Embryonic facial prominence (tissue), 1 donor: ENCODE data around the gene ADAMTSL1.

Source experiments
- DNase-seq: peaks from one replicate; pipeline ENCODE4 v3.0.0-alpha.2; 2016; ENCODE audit errors: extremely low spot score

ADAMTSL1 gene

DNA sequence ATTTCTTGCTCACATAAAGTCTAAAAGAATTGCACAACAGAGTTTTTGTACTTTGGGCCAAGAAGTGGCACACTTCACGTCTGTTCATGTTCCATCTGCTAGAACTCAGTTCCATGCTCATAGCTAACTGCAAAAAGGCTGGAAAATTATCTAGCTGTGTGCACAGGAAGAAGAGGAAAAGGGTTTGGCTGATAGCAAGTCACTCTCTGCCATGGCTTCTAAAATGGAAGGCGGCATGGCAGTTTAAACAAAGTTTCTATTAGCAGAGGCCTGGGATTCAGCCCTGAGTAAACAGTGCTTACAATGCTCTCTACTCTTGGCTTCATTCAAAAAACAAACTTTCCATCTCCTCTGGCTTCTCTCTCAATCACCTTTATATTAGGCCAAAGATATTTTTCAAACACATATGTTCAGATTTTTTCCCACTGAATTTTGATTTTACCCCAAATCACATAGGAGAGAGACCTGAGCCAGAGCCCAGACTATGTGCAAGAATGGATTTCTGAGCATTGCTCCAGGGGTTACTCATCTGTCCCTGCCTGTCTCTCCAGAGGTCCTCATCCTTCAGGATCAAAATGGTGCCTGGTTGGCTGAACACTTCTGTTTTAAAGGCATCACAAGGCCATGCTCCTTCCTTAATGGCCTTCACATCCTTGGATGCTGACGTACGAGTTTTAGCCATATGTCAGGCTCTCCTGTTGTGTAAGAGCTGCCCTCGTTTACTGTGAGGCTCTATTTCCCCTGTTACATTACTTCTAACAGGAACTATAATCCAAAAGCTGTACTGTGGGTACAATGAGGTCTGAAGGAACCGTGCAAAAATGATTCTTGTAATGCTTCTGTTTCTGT lies 332.5 kb downstream of the ADAMTSL1 start:
- no peak for DNase-seq

GRCh38 chr9:18810581-18810980 lies 336.6 kb downstream of the ADAMTSL1 start:
- DNase-seq: no peak

DNA sequence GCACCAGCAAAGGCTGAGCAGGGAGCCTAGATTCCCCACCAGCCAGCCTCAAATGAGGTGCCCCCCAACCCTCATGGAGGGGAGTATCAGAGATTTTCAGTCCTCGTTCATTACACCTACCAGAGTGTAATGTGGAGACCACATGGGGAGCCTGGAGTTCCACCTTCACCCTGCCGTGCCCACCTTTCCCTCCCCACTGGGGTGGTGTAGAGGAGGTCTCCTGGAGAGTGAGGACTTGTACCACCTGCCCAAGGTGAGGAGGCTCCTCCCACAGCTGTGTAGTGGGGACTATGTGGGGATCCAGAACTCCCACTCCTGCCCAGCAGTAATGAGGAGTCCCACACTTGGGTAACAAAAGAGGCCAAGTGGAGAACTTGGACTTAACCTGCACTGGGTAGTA lies 337.2 kb downstream of the ADAMTSL1 start:
- no peak for DNase-seq

GRCh38 chr9:18819418-18819817 lies 345.5 kb downstream of the ADAMTSL1 start:
- no peak for DNase-seq

DNA sequence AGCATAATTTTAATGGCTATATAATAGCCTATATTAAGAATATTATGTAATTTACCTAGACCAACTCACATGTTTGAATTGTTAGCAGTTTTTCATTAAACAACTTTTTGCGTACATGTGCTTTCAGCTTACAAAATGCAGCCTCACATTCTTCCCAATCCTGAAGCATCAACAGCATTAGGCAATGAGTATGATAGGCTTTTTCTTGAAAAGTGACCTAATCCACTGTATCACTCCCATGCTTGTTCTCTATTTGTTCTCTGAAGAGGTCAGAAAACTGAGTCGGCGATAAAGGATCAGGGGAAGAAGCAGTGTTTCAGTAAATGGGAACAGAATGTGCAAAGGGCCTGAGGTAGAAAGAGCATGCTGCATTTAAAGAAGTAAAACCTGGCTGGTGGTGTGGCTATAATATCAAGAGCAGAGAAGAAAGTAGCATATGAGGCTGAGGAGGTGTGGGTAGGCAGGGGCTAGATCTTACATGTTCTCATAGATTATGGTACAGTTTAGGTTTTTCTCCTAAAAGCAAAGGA lies 346.7 kb downstream of the ADAMTSL1 start:
- no peak for DNase-seq

GRCh38 chr9:18821788-18822187 lies 347.8 kb downstream of the ADAMTSL1 start:
- no peak for DNase-seq

- DNase-seq: no peak
These were observed 348.9 kb downstream of the ADAMTSL1 start for GRCh38 chr9:18822850-18823249.

DNA sequence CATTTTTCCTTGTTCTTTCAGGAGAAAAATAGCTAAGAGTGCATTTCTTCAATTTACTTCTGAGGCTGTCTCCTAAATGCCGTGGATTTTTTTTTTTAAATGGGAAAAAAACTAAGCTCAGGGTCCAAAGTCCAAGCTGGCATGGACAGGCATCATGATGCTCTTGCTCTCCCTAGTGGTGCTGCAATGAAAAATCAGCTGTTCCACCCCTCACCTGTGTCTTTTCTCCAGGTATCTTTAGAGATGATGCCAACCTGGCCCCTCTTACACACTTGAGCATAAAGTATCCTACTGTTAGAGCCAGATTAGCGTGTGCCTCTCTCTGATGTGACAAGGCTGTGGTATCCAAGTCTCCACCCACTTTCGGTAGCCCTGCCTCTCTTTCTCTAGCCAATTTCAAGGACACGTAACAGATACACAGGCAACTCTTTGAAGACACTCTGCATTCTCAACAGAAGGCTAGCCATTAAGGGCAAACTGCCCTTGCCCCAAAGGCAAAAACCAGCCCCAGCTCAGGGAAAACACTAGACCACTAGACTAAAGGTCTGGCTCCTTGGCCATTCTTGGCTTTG lies 350.2 kb downstream of the ADAMTSL1 start:
- no peak for DNase-seq

GRCh38 chr9:18825656-18826170 lies 351.8 kb downstream of the ADAMTSL1 start:
- no peak for DNase-seq

DNA sequence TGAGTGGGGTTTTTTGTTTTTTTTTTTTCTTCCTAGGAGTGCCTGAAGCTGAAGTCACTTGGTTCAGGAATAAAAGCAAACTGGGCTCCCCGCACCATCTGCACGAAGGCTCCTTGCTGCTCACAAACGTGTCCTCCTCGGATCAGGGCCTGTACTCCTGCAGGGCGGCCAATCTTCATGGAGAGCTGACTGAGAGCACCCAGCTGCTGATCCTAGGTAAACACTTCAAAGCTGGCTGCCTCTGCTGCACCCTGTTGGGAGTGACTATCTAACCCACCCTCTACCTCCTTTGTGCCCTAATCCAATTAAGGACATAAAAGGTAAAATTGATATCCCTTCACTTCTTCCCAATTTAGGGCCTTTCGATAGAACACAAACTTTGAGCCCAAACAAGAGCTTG lies 352.3 kb downstream of the ADAMTSL1 start:
- no peak for DNase-seq

- no peak for DNase-seq
These were observed 355.1 kb downstream of the ADAMTSL1 start for GRCh38 chr9:18829066-18829465.

DNA sequence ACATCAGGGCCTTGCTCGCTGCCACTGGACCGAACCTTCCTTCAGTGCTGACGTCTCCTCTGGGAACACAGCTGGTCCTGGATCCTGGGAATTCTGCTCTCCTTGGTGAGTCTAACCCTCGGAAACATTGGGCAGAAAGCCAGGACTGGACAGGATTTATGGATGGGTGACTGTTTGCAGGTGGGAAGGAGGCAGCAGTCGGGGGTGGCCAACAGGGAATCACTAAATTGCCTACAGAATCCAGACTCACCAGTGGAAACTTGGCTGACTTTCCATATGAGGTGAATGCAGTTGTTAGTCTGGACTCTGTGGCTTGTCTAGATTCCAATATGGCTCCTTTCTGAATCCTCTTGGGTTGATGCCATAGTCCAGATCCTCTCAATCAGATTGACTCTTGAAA lies 355.9 kb downstream of the ADAMTSL1 start:
- no peak for DNase-seq

- DNase-seq: no peak
These were observed 360.9 kb downstream of the ADAMTSL1 start for GRCh38 chr9:18834740-18835361.

DNA sequence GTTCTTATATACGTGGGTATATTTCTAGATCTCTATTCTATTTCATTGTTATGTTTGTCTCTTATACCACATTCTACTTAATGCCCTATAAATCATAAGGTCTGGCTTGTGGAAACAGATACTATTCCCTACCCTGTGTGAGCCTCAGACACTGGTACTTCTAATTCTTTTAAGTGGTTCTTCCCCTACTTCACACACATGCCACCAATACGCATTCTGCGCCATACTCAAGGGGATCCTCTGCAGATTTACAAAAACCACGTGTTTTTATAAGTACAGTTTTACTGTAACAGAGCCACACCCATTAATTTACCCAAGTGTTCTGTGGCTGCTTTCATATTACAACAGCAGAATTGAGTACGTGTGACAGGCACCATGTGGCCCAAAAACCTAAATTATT lies 363.4 kb downstream of the ADAMTSL1 start:
- no peak for DNase-seq

DNA sequence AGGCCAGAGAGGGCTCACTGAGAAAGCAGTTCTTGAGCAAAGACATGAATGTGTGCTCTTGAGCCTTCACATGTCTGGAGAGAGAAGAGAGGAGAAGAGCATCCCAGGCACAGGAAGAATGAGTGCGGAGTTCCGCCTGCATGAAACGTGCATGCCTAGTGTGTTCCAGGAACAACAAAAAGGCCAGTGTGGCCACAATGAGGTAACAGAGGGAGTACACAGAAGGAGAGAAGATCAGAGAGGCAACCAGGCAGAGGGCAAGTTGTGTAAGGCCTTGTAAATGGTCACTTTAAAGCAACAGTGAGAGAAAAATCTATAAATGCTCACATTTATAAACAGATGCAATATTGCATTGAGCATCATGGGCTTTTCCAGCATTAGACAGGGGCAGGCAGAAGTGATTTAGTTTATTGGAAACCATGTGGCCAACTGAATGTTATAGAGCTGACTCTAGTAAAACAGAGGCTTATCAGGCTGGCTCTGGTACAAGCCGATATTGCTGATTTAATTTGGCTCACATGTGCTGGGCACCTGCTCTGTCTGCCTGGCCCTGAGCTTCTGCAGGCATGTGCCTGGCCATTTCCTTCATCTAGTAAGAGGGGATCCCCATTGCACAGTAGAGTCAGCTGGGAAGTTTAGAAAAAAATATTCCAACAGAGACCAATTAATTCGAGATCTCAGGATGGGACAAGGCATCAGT lies 373.8 kb downstream of the ADAMTSL1 start:
- DNase-seq: no peak

- DNase-seq: no peak
These were observed 374.7 kb downstream of the ADAMTSL1 start for GRCh38 chr9:18848657-18849056.

DNA sequence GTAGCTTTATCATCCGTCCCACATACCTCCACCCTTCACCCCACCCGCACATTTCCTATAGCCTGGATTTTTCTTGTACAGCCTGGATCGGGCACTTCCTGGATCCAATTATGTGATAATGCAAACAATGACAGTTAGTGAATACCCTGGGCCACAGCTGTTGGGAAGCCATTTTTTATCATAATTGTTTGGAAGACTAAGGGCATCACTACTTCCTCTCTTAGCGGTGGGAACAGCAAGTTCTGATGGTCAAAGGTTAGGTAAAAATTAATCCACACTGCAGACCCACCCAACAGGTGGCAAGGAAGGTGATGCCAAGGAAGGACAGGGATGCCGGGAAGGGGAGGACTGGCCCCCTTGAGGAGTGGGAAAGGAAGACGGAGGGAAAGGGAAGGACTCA lies 375.3 kb downstream of the ADAMTSL1 start:
- no peak for DNase-seq

- no peak for DNase-seq
These were observed 376.1 kb downstream of the ADAMTSL1 start for GRCh38 chr9:18849890-18850677.

- DNase-seq: no peak
These were observed 377.3 kb downstream of the ADAMTSL1 start for GRCh38 chr9:18851069-18851795.

DNA sequence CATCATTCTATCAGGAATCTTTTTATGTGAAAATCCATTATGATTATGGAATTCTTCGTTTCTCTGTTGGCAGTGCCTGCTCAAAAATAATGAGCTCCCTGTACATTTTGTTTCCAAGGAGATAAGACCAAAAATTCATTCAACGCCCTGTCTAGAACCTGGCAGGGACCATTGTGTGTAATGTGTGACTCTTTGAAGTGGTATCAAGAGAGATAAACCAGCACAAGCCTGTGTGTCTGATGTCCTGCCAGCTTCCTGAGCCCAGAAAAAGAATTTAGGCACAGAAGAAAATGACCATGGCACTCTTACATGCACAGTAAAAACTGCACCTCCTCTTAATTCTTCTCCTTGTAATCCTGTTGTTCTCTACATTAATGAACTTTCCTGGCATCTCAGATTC lies 381.7 kb downstream of the ADAMTSL1 start:
- DNase-seq: no peak
